HG03520 (cell line): ENCODE measurements around the gene ATXN10.
"Not testable (repeated sequence)": the region's sequence is repeated elsewhere in the genome, so short reads cannot be mapped to it uniquely, and the experiment has no call there.

Source experiments
- ATAC-seq: cut with Tn5 transposase; IDR thresholded peaks from one replicate; pipeline ENCODE4 v1.9.1; 2021; ENCODE audit warnings: mild to moderate bottlenecking, moderate library complexity; ENCODE audit not compliant: unreplicated experiment

The ATXN10 gene

DNA sequence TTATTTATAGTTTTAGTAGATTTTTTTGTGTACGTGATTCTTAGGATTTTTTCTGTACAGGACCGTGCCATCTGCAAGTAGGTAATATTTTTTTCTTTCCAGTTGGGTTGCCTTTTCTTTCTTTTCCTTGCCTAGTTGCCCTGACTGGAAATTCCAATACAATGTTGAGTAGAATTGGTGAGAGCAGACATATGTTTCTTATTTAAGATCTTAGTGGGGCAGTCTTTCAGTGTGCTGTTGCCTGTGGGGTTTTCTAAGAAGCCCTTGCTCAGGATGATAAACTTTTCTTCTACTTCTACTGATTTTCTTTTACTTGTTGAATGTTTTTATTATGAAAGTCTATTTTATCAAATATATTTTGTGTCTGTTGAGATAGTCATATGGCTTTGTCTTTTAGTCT lies 33.0 kb downstream of the ATXN10 start:
- no peak for ATAC-seq

- no peak for ATAC-seq
Measured at GRCh38 chr22:45707605-45708004, 36.0 kb downstream of the ATXN10 start.

GRCh38 chr22:45708145-45708544 lies 36.5 kb downstream of the ATXN10 start:
- no peak for ATAC-seq

- no peak for ATAC-seq
Measured at GRCh38 chr22:45709060-45709739, 37.6 kb downstream of the ATXN10 start.

GRCh38 chr22:45709866-45710265 lies 38.2 kb downstream of the ATXN10 start:
- no peak for ATAC-seq

- no peak for ATAC-seq
Measured at GRCh38 chr22:45710469-45710868, 38.8 kb downstream of the ATXN10 start.

DNA sequence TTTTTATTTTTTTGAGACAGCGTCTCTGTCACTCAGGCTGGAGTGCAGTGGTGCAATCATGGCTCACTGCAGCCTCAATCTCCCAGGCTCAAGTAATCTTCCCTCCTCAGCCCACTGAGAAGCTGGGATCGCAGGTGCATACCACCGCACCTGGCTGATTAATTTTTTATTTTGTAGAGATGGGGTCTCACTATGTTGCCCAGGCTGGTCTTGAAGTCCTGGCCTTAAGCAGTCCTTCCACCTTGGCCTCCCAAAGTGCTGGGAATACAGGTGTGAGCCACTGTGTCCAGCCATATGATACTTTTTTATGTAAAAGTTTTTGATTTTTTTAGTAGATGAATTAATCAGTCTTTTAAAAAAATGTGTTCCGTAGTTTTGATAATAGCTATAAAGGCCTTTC lies 42.8 kb downstream of the ATXN10 start:
- not testable (repeated sequence) for ATAC-seq

DNA sequence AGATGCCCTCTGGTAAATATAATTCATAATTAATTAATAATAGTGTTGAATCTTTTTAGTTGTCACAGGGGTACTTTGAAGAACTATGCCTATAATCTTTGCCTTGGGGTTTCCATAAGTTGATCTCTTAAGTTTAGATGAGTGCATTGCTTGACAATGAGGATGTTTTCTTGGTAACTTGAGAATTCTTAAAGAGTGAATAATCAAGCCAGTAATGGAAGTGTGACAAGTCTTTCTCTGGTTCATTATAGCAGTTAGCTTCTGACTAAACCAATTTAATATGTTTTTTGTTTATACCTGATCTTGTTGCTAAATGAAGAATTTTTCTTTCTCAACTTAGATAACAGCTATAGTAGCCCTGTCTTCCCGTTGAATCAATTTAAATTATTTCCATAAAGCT lies 46.2 kb downstream of the ATXN10 start:
- no peak for ATAC-seq

GRCh38 chr22:45718391-45718790 lies 46.8 kb downstream of the ATXN10 start:
- no peak for ATAC-seq

DNA sequence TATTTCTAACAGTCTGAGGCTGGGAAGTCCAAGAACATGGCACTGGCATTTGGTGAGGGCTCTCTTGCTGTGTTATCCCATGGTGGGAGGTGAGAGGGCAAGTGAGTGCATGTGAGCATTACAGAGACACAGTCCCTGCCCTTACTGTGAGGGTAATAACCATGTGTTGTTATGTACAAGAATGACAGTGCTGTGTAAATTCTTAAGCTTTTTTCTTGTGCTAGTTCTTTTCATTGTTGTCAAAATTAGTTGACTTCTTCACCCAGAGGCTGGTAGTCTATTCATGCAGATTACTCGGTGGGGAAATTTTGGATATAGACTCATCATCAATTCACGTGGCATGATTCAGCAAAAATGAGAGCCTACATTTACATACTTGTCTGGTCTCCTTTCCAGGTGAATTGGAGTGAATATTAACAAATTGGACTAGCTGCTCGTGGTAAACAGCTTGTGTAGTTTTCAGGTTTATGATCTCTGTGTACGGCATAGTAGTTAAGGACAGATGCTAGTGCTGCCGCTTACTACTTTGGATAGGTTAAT lies 49.3 kb downstream of the ATXN10 start:
- ATAC-seq, result no peak

DNA sequence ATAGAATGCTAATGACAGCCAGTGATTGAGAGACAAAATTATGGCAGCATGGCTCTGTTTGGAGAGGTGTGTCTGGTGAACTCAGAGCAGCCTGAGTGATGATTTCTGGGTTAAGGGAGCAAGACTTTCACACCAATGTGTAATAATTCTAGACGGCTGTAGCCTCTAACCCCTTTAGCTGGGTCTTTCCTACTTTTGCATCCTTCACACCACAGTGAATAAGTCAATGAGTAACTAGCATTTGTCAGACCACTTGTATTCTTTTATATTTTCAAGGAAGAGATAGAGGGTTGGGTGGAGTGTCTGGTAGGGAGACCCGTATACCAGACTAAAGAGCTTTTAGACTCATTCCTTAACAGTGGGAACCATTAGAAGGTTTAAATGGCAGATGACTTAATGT lies 50.4 kb downstream of the ATXN10 start:
- ATAC-seq, result no peak

GRCh38 chr22:45726081-45726480 lies 54.4 kb downstream of the ATXN10 start:
- ATAC-seq, result no peak

DNA sequence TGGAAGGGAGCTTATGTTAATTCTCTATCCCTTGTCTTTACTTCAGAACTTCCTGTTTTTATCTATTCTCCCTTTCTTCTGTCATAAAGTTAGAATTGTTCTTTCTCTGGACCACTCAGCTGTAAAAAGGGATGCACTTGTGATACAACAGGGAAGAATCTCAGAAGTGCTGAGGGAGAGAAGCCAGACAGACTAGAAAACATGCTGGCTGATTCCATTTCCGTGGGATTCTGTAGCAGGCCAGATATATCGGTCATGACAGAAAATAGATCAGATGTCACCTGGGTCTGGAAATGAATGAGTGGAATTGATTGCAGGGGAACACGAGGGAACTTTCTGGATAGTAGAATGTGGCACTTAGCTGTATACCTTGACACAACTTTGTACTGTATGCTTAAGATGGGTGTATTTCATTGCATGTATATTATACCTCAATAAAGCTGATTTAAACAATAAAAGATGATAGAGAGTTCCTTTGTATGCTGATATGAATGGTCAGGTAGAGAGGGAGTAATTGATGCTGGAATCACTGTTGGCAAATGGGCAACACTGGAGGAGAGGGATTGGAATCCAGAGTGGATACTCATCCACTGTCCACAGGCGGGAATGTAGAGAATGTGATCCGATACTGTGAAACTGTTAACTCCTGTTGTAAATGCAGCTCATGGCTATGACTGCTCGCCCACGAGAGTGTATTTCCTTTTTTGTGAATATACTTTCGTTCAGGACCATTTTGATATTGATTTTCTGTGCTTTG lies 59.6 kb downstream of the ATXN10 start:
- ATAC-seq, result no peak

DNA sequence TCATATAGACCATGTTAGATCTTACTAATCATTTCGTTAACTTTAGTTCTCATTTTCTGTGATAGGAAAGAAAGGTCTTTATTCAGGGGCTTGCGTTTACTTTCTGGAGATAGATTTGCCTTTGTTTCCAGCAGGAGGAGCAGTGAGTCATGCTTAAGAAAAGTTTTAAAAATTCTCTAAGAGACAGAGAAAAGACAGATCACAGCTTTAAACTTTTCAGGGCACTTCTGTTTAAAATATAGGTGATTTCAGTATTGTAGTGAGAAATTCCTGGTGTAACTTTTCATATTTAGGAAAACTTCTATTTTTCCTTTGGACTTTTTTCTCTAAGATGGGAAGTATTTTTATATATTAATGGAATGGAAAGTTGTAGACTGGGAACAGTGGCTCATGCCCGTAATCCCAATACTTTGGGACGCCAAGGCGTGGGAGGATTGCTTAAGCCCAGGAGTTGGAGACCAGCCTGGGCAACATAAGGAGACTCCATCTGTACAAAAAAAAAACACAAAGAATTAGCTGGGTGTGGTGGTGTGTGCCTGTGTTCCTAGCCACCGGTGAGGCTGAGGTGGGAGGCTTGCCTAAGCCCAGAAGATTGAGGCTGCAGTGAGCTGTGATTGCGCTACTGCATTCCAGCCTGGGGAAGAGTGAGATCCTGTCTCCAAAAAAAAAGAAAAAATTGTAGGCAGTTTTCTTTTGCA lies 60.3 kb downstream of the ATXN10 start:
- no peak for ATAC-seq

DNA sequence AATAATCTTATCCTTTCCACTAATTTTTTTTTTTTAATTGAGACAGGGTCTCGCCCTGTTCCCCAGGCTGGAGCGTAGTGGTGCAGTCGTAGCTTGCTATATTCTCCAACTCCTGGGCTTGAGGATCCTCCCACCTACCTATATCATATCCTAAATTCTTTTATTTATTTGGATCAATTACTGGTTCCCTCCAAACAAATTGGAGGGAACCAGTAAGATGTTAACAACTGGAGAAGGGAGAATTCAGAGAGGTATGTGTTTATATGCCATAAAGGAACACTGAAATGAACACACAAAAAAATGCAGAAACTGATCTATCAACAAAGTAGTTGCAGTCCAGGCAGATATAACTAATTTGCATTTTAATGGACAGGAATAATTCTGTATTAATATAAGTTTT lies 63.6 kb downstream of the ATXN10 start:
- no peak for ATAC-seq

- ATAC-seq, result no peak
Measured at GRCh38 chr22:45738206-45738605, 66.6 kb downstream of the ATXN10 start.

DNA sequence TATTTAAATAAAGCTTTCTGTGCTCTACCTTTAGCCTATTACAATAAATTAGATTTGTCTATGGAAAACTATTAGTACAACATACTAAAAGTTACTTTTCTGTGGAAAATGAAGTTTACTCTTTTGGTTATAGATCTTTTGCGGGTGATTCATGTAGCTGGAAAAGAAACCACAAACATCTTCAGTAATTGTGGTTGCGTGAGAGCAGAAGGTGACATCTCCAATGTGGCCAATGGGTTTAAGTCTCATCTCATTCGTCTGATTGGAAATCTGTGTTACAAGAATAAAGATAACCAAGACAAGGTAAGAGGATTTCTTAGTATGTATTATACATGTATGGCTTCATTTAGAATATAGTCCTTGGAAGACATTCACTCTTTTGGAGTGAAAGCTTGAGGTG lies 68.6 kb downstream of the ATXN10 start:
- ATAC-seq, result no peak

DNA sequence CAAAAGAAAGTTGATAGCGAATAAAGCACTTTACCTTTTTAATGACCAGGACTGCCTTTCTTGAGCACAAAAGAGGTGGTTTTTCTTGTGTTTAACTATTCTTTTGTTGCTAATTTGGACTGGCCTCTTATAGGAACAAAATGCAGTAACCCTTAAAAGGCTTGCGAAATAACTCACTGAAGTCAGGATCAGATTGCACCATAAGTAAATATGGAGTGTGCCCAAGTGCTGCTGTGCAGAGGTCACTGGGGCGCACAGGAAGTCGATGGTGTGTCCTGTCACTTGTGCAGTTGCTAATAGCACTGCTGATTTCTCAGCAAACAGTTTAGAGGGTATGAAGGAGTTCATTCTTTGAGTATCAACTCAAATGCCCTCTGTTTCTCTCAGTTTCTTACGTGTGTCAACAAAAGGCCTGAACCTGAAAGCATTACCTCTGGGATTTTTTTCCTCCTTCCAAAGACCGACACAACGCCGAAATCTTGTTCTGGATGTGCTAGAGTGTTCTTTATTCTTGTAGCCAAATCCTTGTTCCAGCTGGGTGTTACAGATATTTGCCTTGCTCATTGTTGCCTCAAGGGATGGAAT lies 71.3 kb downstream of the ATXN10 start:
- ATAC-seq, result no peak

DNA sequence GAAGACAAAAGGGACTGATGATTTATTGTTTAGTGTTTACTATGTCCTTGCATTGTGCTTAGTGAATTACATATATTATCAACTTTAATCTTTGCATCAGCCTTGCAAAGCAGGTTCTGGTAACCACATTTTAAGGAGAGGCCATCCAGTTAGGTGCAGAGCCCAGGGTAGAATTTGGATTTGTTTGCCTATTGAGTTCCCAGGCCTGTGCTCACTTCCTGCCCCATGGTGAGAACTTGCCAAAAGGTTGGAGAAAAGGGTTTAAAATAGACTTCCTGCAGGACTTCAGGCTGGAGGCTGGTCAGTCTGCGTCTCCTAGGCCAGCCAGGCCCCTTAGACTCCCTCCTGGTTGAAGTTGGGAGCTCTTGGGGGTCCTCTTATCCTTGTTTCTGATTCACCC lies 72.1 kb downstream of the ATXN10 start:
- no peak for ATAC-seq

DNA sequence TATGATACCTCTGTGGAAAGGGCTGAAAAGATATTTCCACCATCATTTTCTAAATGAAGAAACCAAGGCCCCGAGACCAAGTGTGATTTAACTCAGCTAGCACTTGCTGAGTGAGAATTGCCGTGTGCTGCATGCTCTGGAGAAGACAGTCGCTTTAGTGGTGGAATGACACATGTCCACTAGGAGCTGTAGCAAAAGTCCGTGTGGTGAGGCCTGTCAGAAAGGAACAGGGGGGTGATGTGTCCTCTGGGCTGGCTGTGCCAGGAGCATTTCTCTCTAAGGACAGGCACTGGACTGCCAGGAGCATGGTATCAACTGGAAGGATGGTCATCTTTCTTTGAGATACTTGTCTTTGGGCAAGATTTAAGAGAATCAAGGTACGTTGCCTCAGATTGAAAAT lies 72.8 kb downstream of the ATXN10 start:
- no peak for ATAC-seq

DNA sequence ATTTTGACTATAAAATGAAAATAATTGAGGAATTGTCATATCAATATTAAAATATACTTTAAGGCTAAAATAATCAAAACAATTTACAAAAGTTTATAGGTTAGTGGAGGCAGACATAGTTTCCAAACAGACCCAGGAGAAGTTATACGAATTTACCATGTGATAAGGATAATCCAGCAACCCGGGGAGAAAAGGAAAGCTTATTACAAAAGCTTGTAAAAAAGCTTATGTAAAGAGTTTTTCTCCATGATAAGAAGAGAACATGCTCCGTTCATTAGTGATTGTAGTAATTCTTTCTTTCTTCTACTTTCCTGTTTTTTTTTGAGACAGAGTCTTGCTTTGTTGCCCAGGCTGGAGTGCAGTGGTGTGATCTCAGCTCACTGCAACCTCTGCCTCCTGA lies 79.0 kb downstream of the ATXN10 start:
- ATAC-seq, result no peak
